ENCODE data around the gene HEXIM1. TPM values are rescaled to one million over a fixed set of nuclear protein-coding genes. Genes with fewer than 3 reads are reported as not detected.
"Not testable (repeated sequence)": the region's sequence is repeated elsewhere in the genome, so short reads cannot be mapped to it uniquely, and the experiment has no call there.

The HEXIM1 gene
- total and polyA plus RNA-seq, 2 experiments from 2014 or later, result 9.2 to 10.9 TPM

DNA sequence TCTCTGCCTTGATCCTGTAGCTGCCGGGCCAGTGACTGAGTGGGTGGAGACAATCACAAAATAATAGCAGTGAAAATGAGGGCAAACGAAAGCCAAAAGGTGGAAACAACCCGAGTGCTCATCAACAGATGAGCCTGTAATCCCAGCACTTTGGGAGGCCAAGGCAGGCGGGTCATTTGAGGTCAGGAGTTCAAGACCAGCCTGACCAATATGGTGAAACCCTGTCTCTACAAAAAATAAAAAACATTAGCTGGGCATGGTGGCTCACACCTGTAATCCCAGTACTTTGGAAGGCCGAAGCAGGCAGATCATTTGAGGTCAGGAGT is 23.5 kb upstream of the HEXIM1 start:
- H3F3A ChIP-seq (replicated peaks; ENCODE audit: low read depth); H3K36me3 Mint-ChIP-seq (ENCODE audit: low read depth); H3K27ac Mint-ChIP-seq; H3K27ac ChIP-seq (ENCODE audit: low read depth); H3K79me2 ChIP-seq (replicated peaks; ENCODE audit: insufficient read depth); H3K36me3 ChIP-seq (ENCODE audit: insufficient read depth); DNase-seq (ENCODE audit: low spot score); H3K4me2 ChIP-seq; H3K27me3 ChIP-seq (ENCODE audit: insufficient read depth); H2AFZ ChIP-seq; H3K4me1 ChIP-seq (ENCODE audit: insufficient read depth); H4K20me1 ChIP-seq (replicated peaks; ENCODE audit: insufficient read depth); H3K4me3 Mint-ChIP-seq; ATAC-seq; H3K9me3 Mint-ChIP-seq; H3K4me3 ChIP-seq; H3K9me2 ChIP-seq (ENCODE audit: insufficient read depth): not testable (repeated sequence)
- Mint-ChIP-seq H3K4me1 (peaks cover 11% of the 10 kb centered on the region; the same call in 2 of the 3 replicates), H3K27me3 (ENCODE audit: insufficient read depth, low read depth, poor library complexity) (peaks cover 20% of the 10 kb centered on the region)

DNA sequence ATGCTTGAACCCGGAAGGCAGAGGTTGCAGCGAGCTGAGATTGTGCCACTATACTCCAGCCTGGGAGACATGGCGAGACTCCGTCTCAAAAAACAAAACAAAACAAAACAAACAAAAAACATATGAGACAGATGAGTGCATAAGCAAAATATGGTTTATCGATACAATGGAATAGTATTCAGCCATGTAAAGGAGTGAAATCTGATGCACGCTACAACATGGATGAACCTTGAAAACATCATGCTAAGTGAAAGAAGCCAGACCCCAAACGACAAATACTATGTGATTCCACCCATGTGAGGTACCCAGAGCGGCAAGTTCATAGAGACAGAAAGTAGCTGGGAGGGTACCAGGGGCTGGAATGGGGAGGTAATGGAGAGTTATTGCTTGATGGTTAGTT is 22.8 kb upstream of the HEXIM1 start:
- Histone ChIP-seq H4K20me1 (replicated peaks; ENCODE audit: insufficient read depth) (no peaks in the 10 kb centered on the region; the same call in 1 of the 2 replicates), H3K4me2 (no peak overlapping the region), H3K27me3 (ENCODE audit: insufficient read depth) (no peaks in the 10 kb centered on the region), H3F3A (replicated peaks; ENCODE audit: low read depth) (0 out of 2 replicates have a peak, but pooled peaks cover 4% of the 10 kb centered on the region), H3K9me2 (ENCODE audit: insufficient read depth) (no peaks in the 10 kb centered on the region), H3K27ac (ENCODE audit: low read depth) (no peak overlapping the region), H3K4me3 (no peak overlapping the region), H3K79me2 (replicated peaks; ENCODE audit: insufficient read depth) (0 out of 2 replicates have a peak, but pooled peaks cover 2% of the 10 kb centered on the region), H3K4me1 (ENCODE audit: insufficient read depth) (no peaks in the 10 kb centered on the region), H2AFZ (no peak overlapping the region), H3K36me3 (ENCODE audit: insufficient read depth) (no peaks in the 10 kb centered on the region)
- ATAC-seq (no peak), DNase-seq (ENCODE audit: low spot score) (no peak)
- no peaks in the 10 kb centered on the region for H3K36me3 Mint-ChIP-seq (ENCODE audit: low read depth)
- H3K4me3 Mint-ChIP-seq, result no peak overlapping the region
- H3K27me3 Mint-ChIP-seq (ENCODE audit: insufficient read depth, low read depth, poor library complexity), result peaks cover 24% of the 10 kb centered on the region
- no peak overlapping the region for H3K27ac Mint-ChIP-seq
- H3K9me3 Mint-ChIP-seq, result no peaks in the 10 kb centered on the region
- peaks cover 11% of the 10 kb centered on the region for H3K4me1 Mint-ChIP-seq
- TF ChIP-seq ZNF114 (CRISPR knock-in tag; IDR thresholded peaks at IDR 0.05), result no peak
- no peak for TF ChIP-seq EZH2phosphoT487 (IDR thresholded peaks at IDR 0.05; ENCODE audit: unreplicated experiment)
- TF ChIP-seq, protein P1, sequence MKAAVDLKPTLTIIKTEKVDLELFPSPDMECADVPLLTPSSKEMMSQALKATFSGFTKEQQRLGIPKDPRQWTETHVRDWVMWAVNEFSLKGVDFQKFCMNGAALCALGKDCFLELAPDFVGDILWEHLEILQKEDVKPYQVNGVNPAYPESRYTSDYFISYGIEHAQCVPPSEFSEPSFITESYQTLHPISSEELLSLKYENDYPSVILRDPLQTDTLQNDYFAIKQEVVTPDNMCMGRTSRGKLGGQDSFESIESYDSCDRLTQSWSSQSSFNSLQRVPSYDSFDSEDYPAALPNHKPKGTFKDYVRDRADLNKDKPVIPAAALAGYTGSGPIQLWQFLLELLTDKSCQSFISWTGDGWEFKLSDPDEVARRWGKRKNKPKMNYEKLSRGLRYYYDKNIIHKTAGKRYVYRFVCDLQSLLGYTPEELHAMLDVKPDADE (IDR thresholded peaks at IDR 0.05), result no peak
- no peak for TF ChIP-seq ZNF331 (CRISPR knock-in tag; IDR thresholded peaks at IDR 0.05; ENCODE audit: low read depth)
- no peak for TF ChIP-seq POLR2AphosphoS5 (IDR thresholded peaks at IDR 0.05; ENCODE audit: low read depth)
- TF ChIP-seq CREB1 (CRISPR knock-in tag; IDR thresholded peaks at IDR 0.05; ENCODE audit: low read depth), result no peak
- no peak for TF ChIP-seq EZH2 (IDR thresholded peaks at IDR 0.05; ENCODE audit: low read depth, unreplicated experiment)
- TF ChIP-seq, protein P2, sequence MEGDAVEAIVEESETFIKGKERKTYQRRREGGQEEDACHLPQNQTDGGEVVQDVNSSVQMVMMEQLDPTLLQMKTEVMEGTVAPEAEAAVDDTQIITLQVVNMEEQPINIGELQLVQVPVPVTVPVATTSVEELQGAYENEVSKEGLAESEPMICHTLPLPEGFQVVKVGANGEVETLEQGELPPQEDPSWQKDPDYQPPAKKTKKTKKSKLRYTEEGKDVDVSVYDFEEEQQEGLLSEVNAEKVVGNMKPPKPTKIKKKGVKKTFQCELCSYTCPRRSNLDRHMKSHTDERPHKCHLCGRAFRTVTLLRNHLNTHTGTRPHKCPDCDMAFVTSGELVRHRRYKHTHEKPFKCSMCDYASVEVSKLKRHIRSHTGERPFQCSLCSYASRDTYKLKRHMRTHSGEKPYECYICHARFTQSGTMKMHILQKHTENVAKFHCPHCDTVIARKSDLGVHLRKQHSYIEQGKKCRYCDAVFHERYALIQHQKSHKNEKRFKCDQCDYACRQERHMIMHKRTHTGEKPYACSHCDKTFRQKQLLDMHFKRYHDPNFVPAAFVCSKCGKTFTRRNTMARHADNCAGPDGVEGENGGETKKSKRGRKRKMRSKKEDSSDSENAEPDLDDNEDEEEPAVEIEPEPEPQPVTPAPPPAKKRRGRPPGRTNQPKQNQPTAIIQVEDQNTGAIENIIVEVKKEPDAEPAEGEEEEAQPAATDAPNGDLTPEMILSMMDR (conservative IDR thresholded peaks at IDR 0.05; ENCODE audit: low read depth in 2 of 2), result no peak
- no peak for TF ChIP-seq STAT1 (IDR thresholded peaks at IDR 0.05; ENCODE audit: unreplicated experiment)
- no peak for TF ChIP-seq ZNF462 (CRISPR knock-in tag; IDR thresholded peaks at IDR 0.05)
- TF ChIP-seq NANOG (IDR thresholded peaks at IDR 0.05; ENCODE audit: borderline replicate concordance), result no peak
- no peak for TF ChIP-seq JUNB (IDR thresholded peaks at IDR 0.05; ENCODE audit: unreplicated experiment)
